ENCODE measurements around the gene OR5K4.

DNA sequence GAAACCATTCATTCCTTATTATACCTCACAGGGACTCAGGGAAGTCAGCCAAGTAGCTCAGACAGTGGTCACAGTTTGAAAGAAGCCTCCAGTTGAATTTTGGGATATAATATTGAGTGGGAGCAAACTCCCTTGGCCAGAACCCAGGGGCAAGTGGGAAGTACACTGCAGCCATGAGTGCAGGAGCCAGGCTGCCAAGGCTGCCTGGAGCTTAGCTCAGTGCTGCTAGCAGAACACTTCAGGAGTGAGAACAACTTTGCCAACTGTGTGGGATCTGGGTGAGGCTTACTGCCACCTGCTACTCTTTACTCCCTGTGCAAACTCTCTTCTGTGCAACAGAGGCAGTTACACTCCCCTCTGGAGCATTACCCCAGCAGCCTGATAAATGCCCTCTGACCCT lies 41.4 kb downstream of the OR5K4 start:
- TF ChIP-seq, protein P1, sequence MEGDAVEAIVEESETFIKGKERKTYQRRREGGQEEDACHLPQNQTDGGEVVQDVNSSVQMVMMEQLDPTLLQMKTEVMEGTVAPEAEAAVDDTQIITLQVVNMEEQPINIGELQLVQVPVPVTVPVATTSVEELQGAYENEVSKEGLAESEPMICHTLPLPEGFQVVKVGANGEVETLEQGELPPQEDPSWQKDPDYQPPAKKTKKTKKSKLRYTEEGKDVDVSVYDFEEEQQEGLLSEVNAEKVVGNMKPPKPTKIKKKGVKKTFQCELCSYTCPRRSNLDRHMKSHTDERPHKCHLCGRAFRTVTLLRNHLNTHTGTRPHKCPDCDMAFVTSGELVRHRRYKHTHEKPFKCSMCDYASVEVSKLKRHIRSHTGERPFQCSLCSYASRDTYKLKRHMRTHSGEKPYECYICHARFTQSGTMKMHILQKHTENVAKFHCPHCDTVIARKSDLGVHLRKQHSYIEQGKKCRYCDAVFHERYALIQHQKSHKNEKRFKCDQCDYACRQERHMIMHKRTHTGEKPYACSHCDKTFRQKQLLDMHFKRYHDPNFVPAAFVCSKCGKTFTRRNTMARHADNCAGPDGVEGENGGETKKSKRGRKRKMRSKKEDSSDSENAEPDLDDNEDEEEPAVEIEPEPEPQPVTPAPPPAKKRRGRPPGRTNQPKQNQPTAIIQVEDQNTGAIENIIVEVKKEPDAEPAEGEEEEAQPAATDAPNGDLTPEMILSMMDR (optimal IDR thresholded peaks at IDR 0.05 in 1 of 3, IDR thresholded peaks at IDR 0.05 in 1 of 3, conservative IDR thresholded peaks at IDR 0.05 in 1 of 3; ENCODE audit: extremely low read depth in 1 of 3, insufficient read depth in 2 of 3, low read length in 3 of 3) = no peak
- TF ChIP-seq EZH2 (IDR thresholded peaks at IDR 0.05; ENCODE audit: low read length) = no peak
